HCEC 1CT (cell line): ENCODE results near the gene HMSD.

ENCODE experiments used
- DNase-seq: peaks from one replicate; pipeline ENCODE4 v3.0.0-alpha.2; 2017

HMSD gene

GRCh38 chr18:63960891-63961290 is 11.8 kb downstream of the HMSD start:
- no peak for DNase-seq

- peak; percentile 49 for DNase-seq
These were observed 12.4 kb downstream of the HMSD start for GRCh38 chr18:63961435-63961980.

GRCh38 chr18:63962137-63962536 is 13.0 kb downstream of the HMSD start:
- DNase-seq = peak; percentile 30

- peak; percentile 64 for DNase-seq
These were observed 14.6 kb downstream of the HMSD start for GRCh38 chr18:63963615-63964256.

- DNase-seq = no peak
These were observed 15.8 kb downstream of the HMSD start for GRCh38 chr18:63964908-63965307.

- no peak for DNase-seq
These were observed 16.7 kb downstream of the HMSD start for GRCh38 chr18:63965716-63966330.

- DNase-seq = peak; percentile 93
These were observed 21.1 kb downstream of the HMSD start, which contains the start of gene SERPINB8 for GRCh38 chr18:63969942-63970808. Gene SERPINB8, plus strand, starts transcription at chr18:63970081. Its CDS starts 8,228 bp downstream, at chr18:63978309.

- DNase-seq = peak; percentile 22
These were observed 21.7 kb downstream of the HMSD start for GRCh38 chr18:63970809-63971205.

- DNase-seq = no peak
These were observed 22.4 kb downstream of the HMSD start for GRCh38 chr18:63971320-63972001.

- DNase-seq = no peak
These were observed 22.9 kb downstream of the HMSD start for GRCh38 chr18:63972002-63972376.

GRCh38 chr18:63974991-63975390 is 25.9 kb downstream of the HMSD start:
- peak; percentile 61 for DNase-seq

- DNase-seq = no peak
These were observed 26.5 kb downstream of the HMSD start for GRCh38 chr18:63975628-63976027.

- DNase-seq = no peak
These were observed 27.9 kb downstream of the HMSD start for GRCh38 chr18:63977040-63977439.

- DNase-seq = peak; percentile 43
These were observed 30.4 kb downstream of the HMSD start for GRCh38 chr18:63979409-63979920.

GRCh38 chr18:63980027-63980426 is 30.9 kb downstream of the HMSD start:
- DNase-seq = no peak

GRCh38 chr18:63980896-63981460 is 31.9 kb downstream of the HMSD start:
- no peak for DNase-seq

- no peak for DNase-seq
These were observed 32.6 kb downstream of the HMSD start for GRCh38 chr18:63981719-63982118.

- DNase-seq = no peak
These were observed 33.3 kb downstream of the HMSD start for GRCh38 chr18:63982361-63982760.

- DNase-seq = no peak
These were observed 37.8 kb downstream of the HMSD start for GRCh38 chr18:63986885-63987284.

- no peak for DNase-seq
These were observed 38.6 kb downstream of the HMSD start for GRCh38 chr18:63987743-63988142.

- DNase-seq = no peak
These were observed 43.6 kb downstream of the HMSD start for GRCh38 chr18:63992751-63993150.

GRCh38 chr18:63994783-63995399 is 45.8 kb downstream of the HMSD start:
- DNase-seq = peak; percentile 42
